ENCODE measurements around the gene CCR3.

DNA sequence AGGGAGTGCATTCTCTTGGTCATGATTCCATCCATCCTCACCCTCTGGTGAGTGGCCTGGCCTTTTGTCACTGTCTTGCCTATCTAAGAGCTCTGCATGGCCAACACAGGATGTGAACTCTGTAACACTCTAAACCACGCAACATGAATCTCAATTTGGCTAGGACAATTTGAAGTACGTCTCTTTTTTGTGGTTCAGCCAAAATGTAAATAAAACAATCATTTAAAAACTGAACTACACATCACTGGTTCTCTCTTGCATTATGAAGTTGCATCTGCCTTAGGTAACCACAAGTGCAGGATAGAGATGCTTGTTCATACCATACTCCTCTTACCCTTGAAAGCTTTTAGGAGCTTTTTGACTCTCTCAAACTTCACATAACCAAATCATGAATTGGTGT, 27.3 kb downstream of the CCR3 start:
- TF ChIP-seq EZH2 (IDR thresholded peaks at IDR 0.05; ENCODE audit: borderline replicate concordance, low read depth, low read length, severe bottlenecking) (no peak), CTCF (IDR thresholded peaks at IDR 0.05; ENCODE audit: borderline replicate concordance, extremely low read depth, low read length, poor library complexity, severe bottlenecking) (no peak)

Data from DND-41 (cell line).